ENCODE data around the gene EMX2.

- TF ChIP-seq, protein P1, sequence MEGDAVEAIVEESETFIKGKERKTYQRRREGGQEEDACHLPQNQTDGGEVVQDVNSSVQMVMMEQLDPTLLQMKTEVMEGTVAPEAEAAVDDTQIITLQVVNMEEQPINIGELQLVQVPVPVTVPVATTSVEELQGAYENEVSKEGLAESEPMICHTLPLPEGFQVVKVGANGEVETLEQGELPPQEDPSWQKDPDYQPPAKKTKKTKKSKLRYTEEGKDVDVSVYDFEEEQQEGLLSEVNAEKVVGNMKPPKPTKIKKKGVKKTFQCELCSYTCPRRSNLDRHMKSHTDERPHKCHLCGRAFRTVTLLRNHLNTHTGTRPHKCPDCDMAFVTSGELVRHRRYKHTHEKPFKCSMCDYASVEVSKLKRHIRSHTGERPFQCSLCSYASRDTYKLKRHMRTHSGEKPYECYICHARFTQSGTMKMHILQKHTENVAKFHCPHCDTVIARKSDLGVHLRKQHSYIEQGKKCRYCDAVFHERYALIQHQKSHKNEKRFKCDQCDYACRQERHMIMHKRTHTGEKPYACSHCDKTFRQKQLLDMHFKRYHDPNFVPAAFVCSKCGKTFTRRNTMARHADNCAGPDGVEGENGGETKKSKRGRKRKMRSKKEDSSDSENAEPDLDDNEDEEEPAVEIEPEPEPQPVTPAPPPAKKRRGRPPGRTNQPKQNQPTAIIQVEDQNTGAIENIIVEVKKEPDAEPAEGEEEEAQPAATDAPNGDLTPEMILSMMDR (conservative IDR thresholded peaks at IDR 0.05 in 1 of 2, IDR thresholded peaks at IDR 0.05 in 1 of 2; ENCODE audit: extremely low read depth in 1 of 2, insufficient read depth in 1 of 2, low read depth in 1 of 2, low read length in 2 of 2), result no peak
- TF ChIP-seq EZH2 (IDR thresholded peaks at IDR 0.05; ENCODE audit: borderline replicate concordance, low read length), result no peak
These were observed 3.2 kb upstream of the EMX2 start for GRCh38 chr10:117539361-117539773.
